ENCODE results near the gene HIGD2A.

HIGD2A gene, protein sequence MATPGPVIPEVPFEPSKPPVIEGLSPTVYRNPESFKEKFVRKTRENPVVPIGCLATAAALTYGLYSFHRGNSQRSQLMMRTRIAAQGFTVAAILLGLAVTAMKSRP
- long read RNA-seq, donor 1, transcript HIGD2A-201 (2 exons, 668 nt): major isoform, 163 of 163 reads
- long read RNA-seq, donor 1, partial matches to known transcripts: 0 of 163 reads
- long read RNA-seq, donor 1, other reads (novel, unspliced or antisense): 0 of 163 reads
- long read RNA-seq, donor 2, transcript HIGD2A-201 (2 exons, 668 nt): major isoform, 117 of 117 reads
- long read RNA-seq, donor 2, partial matches to known transcripts: 0 of 117 reads
- long read RNA-seq, donor 2, other reads (novel, unspliced or antisense): 0 of 117 reads
- long read RNA-seq, donor 3, transcript HIGD2A-201 (2 exons, 668 nt): major isoform, 55 of 76 reads
- long read RNA-seq, donor 3, partial matches to known transcripts: 21 of 76 reads
- long read RNA-seq, donor 3, other reads (novel, unspliced or antisense): 0 of 76 reads
- long read RNA-seq, donor 4, transcript HIGD2A-201 (2 exons, 668 nt): major isoform, 148 of 148 reads
- long read RNA-seq, donor 4, partial matches to known transcripts: 0 of 148 reads
- long read RNA-seq, donor 4, other reads (novel, unspliced or antisense): 0 of 148 reads
- long read RNA-seq, donor 5, transcript HIGD2A-201 (2 exons, 668 nt): major isoform, 148 of 207 reads
- long read RNA-seq, donor 5, partial matches to known transcripts: 59 of 207 reads
- long read RNA-seq, donor 5, other reads (novel, unspliced or antisense): 0 of 207 reads
- long read RNA-seq, donor 6, transcript HIGD2A-201 (2 exons, 668 nt): major isoform, 171 of 221 reads
- long read RNA-seq, donor 6, partial matches to known transcripts: 50 of 221 reads
- long read RNA-seq, donor 6, other reads (novel, unspliced or antisense): 0 of 221 reads
- long read RNA-seq, donor 7, transcript HIGD2A-201 (2 exons, 668 nt): major isoform, 232 of 232 reads
- long read RNA-seq, donor 7, partial matches to known transcripts: 0 of 232 reads
- long read RNA-seq, donor 7, other reads (novel, unspliced or antisense): 0 of 232 reads
- long read RNA-seq, donor 8, transcript HIGD2A-201 (2 exons, 668 nt): major isoform, 111 of 111 reads
- long read RNA-seq, donor 8, partial matches to known transcripts: 0 of 111 reads
- long read RNA-seq, donor 8, other reads (novel, unspliced or antisense): 0 of 111 reads

- peak; percentile 98 for DNase-seq
Observed at GRCh38 chr5:176388444-176389134, at the start of gene HIGD2A, which contains the start of gene NOP16. Gene HIGD2A (plus strand): TSS chr5:176388751. CDS start chr5:176388820, 69 bp downstream. Gene NOP16 (minus strand): TSS chr5:176388598. CDS start chr5:176388539, 59 bp downstream.

- no peak for DNase-seq
Observed at GRCh38 chr5:176339304-176339703, 49.2 kb upstream of the HIGD2A start.

GRCh38 chr5:176341325-176342157, 47.0 kb upstream of the HIGD2A start:
- no peak for DNase-seq

GRCh38 chr5:176342158-176342483, 46.4 kb upstream of the HIGD2A start:
- DNase-seq: no peak

GRCh38 chr5:176342766-176343458, 45.6 kb upstream of the HIGD2A start:
- DNase-seq: no peak

- DNase-seq: no peak
Observed at GRCh38 chr5:176350416-176350815, 38.1 kb upstream of the HIGD2A start.

DNA sequence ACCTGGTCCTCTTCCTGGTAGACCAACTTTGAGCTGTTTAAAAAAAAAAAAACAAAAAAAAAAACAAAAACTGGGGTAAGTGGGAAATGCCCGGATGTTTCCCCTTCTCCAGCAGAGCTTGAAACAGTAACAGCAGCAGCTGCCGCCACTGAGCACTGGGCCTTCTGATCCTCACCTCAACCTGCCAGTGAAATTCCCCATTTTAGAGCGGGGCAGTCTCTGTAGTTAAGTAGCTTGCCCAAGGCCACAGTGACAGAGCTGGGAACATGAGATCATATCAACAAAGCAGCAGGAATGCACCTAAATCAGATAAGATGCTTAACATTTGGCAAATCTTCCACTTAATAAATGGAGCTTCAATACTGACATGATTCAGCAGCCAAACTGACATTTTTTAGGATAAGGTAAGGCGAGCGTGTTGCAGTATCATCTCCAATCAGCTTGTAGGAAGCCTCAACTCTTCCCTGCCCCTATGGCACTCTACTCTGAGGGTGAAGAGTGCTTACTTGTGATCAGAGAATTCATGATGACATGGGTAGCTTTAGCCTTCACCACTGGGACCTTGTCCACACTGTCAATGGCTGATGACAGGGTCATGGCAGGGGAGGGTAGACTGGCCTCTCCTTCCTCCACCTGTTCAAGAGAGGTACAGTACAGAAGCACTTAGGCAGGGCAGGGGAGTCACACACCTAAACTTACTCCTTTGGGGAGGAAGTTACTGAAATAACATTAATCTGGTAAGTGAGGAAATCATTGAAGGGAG, 36.3 kb upstream of the HIGD2A start:
- no peak for DNase-seq

GRCh38 chr5:176353533-176353932, 35.0 kb upstream of the HIGD2A start:
- no peak for DNase-seq

GRCh38 chr5:176355400-176356178, 33.0 kb upstream of the HIGD2A start:
- DNase-seq: no peak

- DNase-seq: no peak
Observed at GRCh38 chr5:176356179-176356566, 32.4 kb upstream of the HIGD2A start.

- DNase-seq: no peak
Observed at GRCh38 chr5:176359658-176360057, 28.9 kb upstream of the HIGD2A start.

GRCh38 chr5:176360894-176361436, 27.6 kb upstream of the HIGD2A start:
- DNase-seq: no peak

DNA sequence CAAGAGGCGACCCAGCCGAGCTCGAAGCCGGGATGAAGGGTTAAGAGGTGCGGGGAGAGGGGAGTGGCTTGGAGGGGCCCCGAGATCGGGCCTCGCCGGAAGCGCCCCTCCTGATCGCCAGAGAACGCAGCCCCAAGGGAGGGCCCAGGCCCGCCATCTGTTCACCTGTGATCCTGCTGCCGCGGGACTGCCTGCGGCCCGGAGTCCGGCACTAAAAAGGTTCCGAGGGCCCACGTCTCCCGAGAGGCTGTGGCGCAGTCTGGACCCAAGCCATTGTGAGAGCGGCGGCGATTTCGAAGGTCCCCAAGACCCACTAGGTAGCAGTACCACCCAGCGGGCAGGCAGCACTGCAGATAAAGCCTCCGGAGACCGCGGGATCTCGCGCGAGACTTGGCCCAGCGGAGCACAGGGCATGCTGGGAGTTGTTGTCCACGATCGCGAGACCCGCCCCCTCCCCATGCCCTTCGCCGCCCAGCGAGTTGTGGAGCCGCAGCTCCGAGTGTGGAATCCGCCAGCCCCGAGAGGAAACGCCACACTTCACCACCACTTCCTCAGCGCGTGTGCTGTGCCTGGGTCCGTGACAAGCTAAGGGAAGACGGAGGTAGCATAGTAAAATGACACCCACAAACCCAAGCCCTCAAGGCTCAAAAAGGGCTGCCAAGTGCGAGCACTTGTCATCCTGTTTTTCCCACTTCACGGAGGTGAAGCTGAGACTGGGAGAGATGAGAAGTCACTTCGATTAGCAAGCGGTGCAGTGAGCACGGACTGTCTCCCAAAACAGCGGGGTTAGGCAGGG, 26.9 kb upstream of the HIGD2A start, which contains the start of gene KIAA1191:
Gene KIAA1191, minus strand, starts transcription at position 328 of the 796 bp plus-strand sequence. CDS start 2,256 bp downstream, outside the sequence.
- DNase-seq: peak; percentile 91

DNA sequence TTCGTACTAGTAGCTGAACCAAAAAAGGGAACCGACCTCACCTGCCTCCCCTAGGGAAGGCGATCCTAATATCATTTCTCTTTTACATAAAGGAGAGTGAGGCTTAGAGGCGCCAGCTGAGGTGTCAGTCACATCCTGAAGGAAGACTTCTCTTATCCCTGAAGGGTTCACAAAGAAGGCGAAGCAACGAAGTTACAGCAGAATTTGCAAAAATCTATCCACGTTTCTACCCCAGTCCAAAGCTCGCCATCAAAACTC, 26.4 kb upstream of the HIGD2A start:
- DNase-seq: peak; percentile 10

- DNase-seq: no peak
Observed at GRCh38 chr5:176364765-176365350, 23.7 kb upstream of the HIGD2A start.

DNA sequence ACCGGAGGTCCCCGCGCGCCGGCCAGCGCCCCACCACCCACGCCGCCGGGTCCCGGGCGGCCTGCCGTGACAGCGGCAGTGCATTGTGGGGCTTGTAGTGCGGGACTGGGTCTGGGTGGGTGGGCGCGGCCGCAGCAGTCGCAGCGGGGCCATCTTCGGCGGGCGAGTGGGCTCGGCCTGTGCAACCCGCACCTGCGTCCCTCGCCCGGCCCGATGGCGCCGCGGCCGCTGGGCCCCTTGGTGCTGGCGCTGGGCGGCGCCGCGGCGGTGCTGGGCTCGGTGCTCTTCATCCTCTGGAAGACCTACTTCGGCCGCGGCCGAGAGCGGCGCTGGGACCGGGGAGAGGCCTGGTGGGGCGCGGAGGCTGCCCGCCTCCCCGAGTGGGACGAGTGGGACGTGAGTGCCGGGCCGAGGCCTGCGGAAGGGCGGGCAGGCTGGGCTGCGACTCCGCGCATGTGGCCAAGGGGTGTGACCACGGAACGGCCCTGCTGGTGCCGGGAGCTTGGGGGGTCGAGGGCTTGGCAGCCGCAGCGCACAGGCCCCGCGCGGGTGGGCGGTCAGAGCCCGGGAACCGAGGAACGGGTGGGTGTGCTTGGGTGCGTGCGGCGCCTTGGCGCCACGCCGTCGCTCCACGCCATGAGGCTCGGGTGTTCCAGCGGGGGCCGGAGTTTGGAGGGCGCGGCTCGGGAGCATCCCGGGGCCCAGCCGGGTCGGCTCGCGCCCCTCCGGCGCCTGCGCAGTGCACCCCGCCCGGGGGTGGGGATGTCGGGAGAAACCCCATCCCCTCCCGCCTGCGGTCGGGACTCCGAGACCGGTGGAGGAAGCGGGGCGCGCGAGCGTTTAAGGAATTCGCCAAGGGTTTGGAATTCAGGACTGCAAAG, 23.0 kb upstream of the HIGD2A start, which contains the start of gene ARL10:
Gene ARL10, plus strand, starts transcription at position 137 of the 881 bp plus-strand sequence. Its CDS starts 77 bp downstream, at position 214.
- DNase-seq: peak; percentile 80
